Effector memory CD4-positive, alpha-beta T cell (primary cell): ENCODE results near the gene NUTF2.
"Not testable (repeated sequence)": the region's sequence is repeated elsewhere in the genome, so short reads cannot be mapped to it uniquely, and the experiment has no call there.

ENCODE experiments used
- DNase-seq, 3 donors: peaks; one replicate each; pipeline ENCODE4 v3.0.0-alpha.2; 2020
- H3K27ac ChIP-seq: 2 replicates; pipeline ENCODE4 v1.7.0; 2013; ENCODE audit warnings: mild to moderate bottlenecking, low read length, moderate library complexity; ENCODE audit not compliant: insufficient read depth, poor library complexity, severe bottlenecking
- H3K27me3 ChIP-seq: replicated peaks from 2 replicates; pipeline ENCODE4 v1.7.0; 2013; ENCODE audit warnings: mild to moderate bottlenecking, low read length; ENCODE audit not compliant: insufficient read depth, control insufficient read depth, poor library complexity, severe bottlenecking
- H3K36me3 ChIP-seq: 2 replicates; pipeline ENCODE4 v1.7.0; 2013; ENCODE audit warnings: mild to moderate bottlenecking, low read length, moderate library complexity; ENCODE audit not compliant: control insufficient read depth, insufficient read depth
- H3K4me1 ChIP-seq: 2 replicates; pipeline ENCODE4 v1.7.0; 2013; ENCODE audit warnings: low read length, mild to moderate bottlenecking; ENCODE audit not compliant: control insufficient read depth, insufficient read depth, poor library complexity, severe bottlenecking
- H3K4me3 ChIP-seq: 2 replicates; pipeline ENCODE4 v1.7.0; 2013; ENCODE audit warnings: low read length, low read depth, mild to moderate bottlenecking; ENCODE audit not compliant: insufficient read depth, poor library complexity, severe bottlenecking
- H3K9me3 ChIP-seq: 2 replicates; pipeline ENCODE4 v1.7.0; 2013; ENCODE audit warnings: mild to moderate bottlenecking, low read length, moderate library complexity; ENCODE audit not compliant: control insufficient read depth

The NUTF2 gene

GRCh38 chr16:67893743-67894399, 47.1 kb downstream of the NUTF2 start:
- Histone ChIP-seq H3K4me1 (peaks cover 17% of the 10 kb centered on the region), H3K27ac (peak overlapping the region; percentile 85), H3K4me3 (peak overlapping the region; percentile 92), H3K36me3 (no peaks in the 10 kb centered on the region), H3K9me3 (no peaks in the 10 kb centered on the region), H3K27me3 (no peaks in the 10 kb centered on the region)
- no peak for DNase-seq

- no peak for DNase-seq
- H3K4me3 ChIP-seq = no peak overlapping the region
- peaks cover 17% of the 10 kb centered on the region for H3K4me1 ChIP-seq
Observed at GRCh38 chr16:67897231-67897630, 50.5 kb downstream of the NUTF2 start.

GRCh38 chr16:67901734-67902133, 55.0 kb downstream of the NUTF2 start:
- no peaks in the 10 kb centered on the region for H3K36me3 ChIP-seq
- H3K27ac ChIP-seq = no peak overlapping the region
- H3K4me3 ChIP-seq = no peak overlapping the region
- H3K27me3 ChIP-seq = no peaks in the 10 kb centered on the region
- DNase-seq = no peak
- no peaks in the 10 kb centered on the region for H3K9me3 ChIP-seq
- H3K4me1 ChIP-seq = no peaks in the 10 kb centered on the region

More at GRCh38 chr16:67897231-67897630, 50.5 kb downstream of the NUTF2 start:
- no peaks in the 10 kb centered on the region for H3K9me3 ChIP-seq
- no peak overlapping the region for H3K27ac ChIP-seq
- H3K36me3 ChIP-seq = no peaks in the 10 kb centered on the region
- H3K27me3 ChIP-seq = no peaks in the 10 kb centered on the region

GRCh38 chr16:67902831-67903230, 56.1 kb downstream of the NUTF2 start:
- no peak for DNase-seq
- Histone ChIP-seq H3K27ac (no peak overlapping the region), H3K36me3 (no peaks in the 10 kb centered on the region), H3K27me3 (no peaks in the 10 kb centered on the region), H3K9me3 (no peaks in the 10 kb centered on the region), H3K4me1 (no peaks in the 10 kb centered on the region), H3K4me3 (no peak overlapping the region)

GRCh38 chr16:67907397-67908180, 60.9 kb downstream of the NUTF2 start:
- H3K36me3 ChIP-seq = peaks cover 13% of the 10 kb centered on the region
- no peak overlapping the region for H3K27ac ChIP-seq
- H3K4me3 ChIP-seq = no peak overlapping the region
- H3K27me3 ChIP-seq = no peaks in the 10 kb centered on the region
- no peaks in the 10 kb centered on the region for H3K4me1 ChIP-seq
- no peak for DNase-seq
- H3K9me3 ChIP-seq = no peaks in the 10 kb centered on the region

GRCh38 chr16:67909056-67909742, 62.5 kb downstream of the NUTF2 start:
- Histone ChIP-seq H3K27ac (no peak overlapping the region), H3K4me3 (no peak overlapping the region), H3K4me1 (no peaks in the 10 kb centered on the region), H3K36me3 (peaks cover 13% of the 10 kb centered on the region), H3K9me3 (no peaks in the 10 kb centered on the region), H3K27me3 (no peaks in the 10 kb centered on the region)
- no peak for DNase-seq

- no peak overlapping the region for H3K4me3 ChIP-seq
- H3K27me3 ChIP-seq = no peaks in the 10 kb centered on the region
- DNase-seq = no peak
- H3K9me3 ChIP-seq = no peaks in the 10 kb centered on the region
- H3K4me1 ChIP-seq = no peaks in the 10 kb centered on the region
- peaks cover 13% of the 10 kb centered on the region for H3K36me3 ChIP-seq
- H3K27ac ChIP-seq = no peak overlapping the region
Observed at GRCh38 chr16:67910158-67910557, 63.4 kb downstream of the NUTF2 start.

GRCh38 chr16:67914758-67915495, 68.2 kb downstream of the NUTF2 start:
- no peak overlapping the region for H3K4me3 ChIP-seq
- H3K27ac ChIP-seq = no peak overlapping the region
- H3K27me3 ChIP-seq = no peaks in the 10 kb centered on the region
- peaks cover 5% of the 10 kb centered on the region for H3K36me3 ChIP-seq
- no peak for DNase-seq
- H3K4me1 ChIP-seq = no peaks in the 10 kb centered on the region
- H3K9me3 ChIP-seq = no peaks in the 10 kb centered on the region

- H3K27ac ChIP-seq, H3K4me3 ChIP-seq, H3K36me3 ChIP-seq, H3K27me3 ChIP-seq, H3K4me1 ChIP-seq, DNase-seq, H3K9me3 ChIP-seq: not testable (repeated sequence)
Observed at GRCh38 chr16:67915496-67915769, 68.7 kb downstream of the NUTF2 start.
